GM23338 (cell line): Measurements from ENCODE around the gene PLCH2. TPM values are rescaled to one million over a fixed set of nuclear protein-coding genes. Genes with fewer than 3 reads are reported as not detected.

Experiments used
- ATAC-seq: fragments of 200-7000 bp; cut with Tn5 transposase; 3 replicates; pipeline ENCODE4 v1.9.1; 2020
- DNase-seq: peaks from one replicate; pipeline ENCODE4 v3.0.0-alpha.2; 2015; ENCODE audit warnings: low spot score
- H2AFZ ChIP-seq: fragments of 200-600 bp; sonication (generic); 2 replicates; pipeline ENCODE4 v1.8.0; 2016; ENCODE audit warnings: antibody characterized with exemption, mild to moderate bottlenecking, moderate library complexity
- H3F3A ChIP-seq: fragments of 200-600 bp; sonication (generic); replicated peaks from 2 replicates; pipeline ENCODE4 v1.8.0; 2017; ENCODE audit warnings: antibody characterized with exemption, mixed run types, low read depth
- H3K27ac ChIP-seq: fragments of 200-600 bp; sonication (generic); 2 replicates; pipeline ENCODE4 v1.6.1; 2016; ENCODE audit warnings: low read depth
- H3K27me3 ChIP-seq: fragments of 200-600 bp; sonication (generic); 2 replicates; pipeline ENCODE4 v1.8.0; 2016; ENCODE audit warnings: mild to moderate bottlenecking, mixed run types, moderate library complexity; ENCODE audit not compliant: insufficient read depth
- H3K36me3 ChIP-seq: fragments of 200-600 bp; sonication (generic); 2 replicates; pipeline ENCODE4 v1.8.0; 2016; ENCODE audit warnings: mild to moderate bottlenecking; ENCODE audit not compliant: insufficient read depth
- H3K4me1 ChIP-seq: fragments of 200-600 bp; sonication (generic); 2 replicates; pipeline ENCODE4 v1.8.0; 2016; ENCODE audit warnings: mild to moderate bottlenecking, moderate library complexity; ENCODE audit not compliant: insufficient read depth
- H3K4me2 ChIP-seq: fragments of 200-600 bp; sonication (generic); 2 replicates; pipeline ENCODE4 v1.7.1; 2017; ENCODE audit warnings: mixed run types
- H3K4me3 ChIP-seq: fragments of 200-600 bp; sonication (generic); 2 replicates; pipeline ENCODE4 v1.6.1; 2016; ENCODE audit warnings: mixed run types
- H3K79me2 ChIP-seq: fragments of 200-600 bp; sonication (generic); replicated peaks from 2 replicates; pipeline ENCODE4 v1.8.0; 2017; ENCODE audit warnings: mild to moderate bottlenecking; ENCODE audit not compliant: insufficient read depth
- H3K9me2 ChIP-seq: fragments of 200-600 bp; sonication (generic); 2 replicates; pipeline ENCODE4 v1.8.0; 2017; ENCODE audit not compliant: insufficient read depth
- H4K20me1 ChIP-seq: fragments of 200-600 bp; sonication (generic); replicated peaks from 2 replicates; pipeline ENCODE4 v1.8.0; 2017; ENCODE audit warnings: mild to moderate bottlenecking; ENCODE audit not compliant: insufficient read depth
- H3K27ac Mint-ChIP-seq: 2 replicates; pipeline ENCODE4 v1.8.0; 2020; ENCODE audit warnings: inconsistent platforms, mild to moderate bottlenecking, moderate library complexity, mixed read lengths
- H3K27me3 Mint-ChIP-seq: 3 replicates; pipeline ENCODE4 v1.8.0; 2022; ENCODE audit warnings: low read depth, mild to moderate bottlenecking, moderate library complexity, mixed read lengths, inconsistent platforms; ENCODE audit not compliant: insufficient read depth, poor library complexity
- H3K36me3 Mint-ChIP-seq: 3 replicates; pipeline ENCODE4 v1.8.0; 2021; ENCODE audit warnings: low read depth, mild to moderate bottlenecking, inconsistent platforms, moderate library complexity, mixed read lengths
- H3K4me1 Mint-ChIP-seq: 3 replicates; pipeline ENCODE4 v1.8.0; 2020; ENCODE audit warnings: mild to moderate bottlenecking, inconsistent platforms, mixed read lengths
- H3K4me3 Mint-ChIP-seq: 3 replicates; pipeline ENCODE4 v1.8.0; 2021; ENCODE audit warnings: moderate library complexity, mild to moderate bottlenecking, inconsistent platforms, mixed read lengths
- H3K9me3 Mint-ChIP-seq: 3 replicates; pipeline ENCODE4 v1.8.0; 2020; ENCODE audit warnings: moderate library complexity, mild to moderate bottlenecking, inconsistent platforms, mixed read lengths
- CREB1 ChIP-seq: fragments of 250-450 bp; sonication (Bioruptor Pico); IDR thresholded peaks from 2 replicates; pipeline ENCODE4 v1.5.0; 2020; ENCODE audit warnings: low read depth, mild to moderate bottlenecking, moderate library complexity
- ETS1 ChIP-seq: IDR thresholded peaks from 2 replicates; pipeline ENCODE4 v1.6.1; 2016; ENCODE audit warnings: antibody characterized with exemption
- EZH2 ChIP-seq: fragments of 200-600 bp; sonication (generic); IDR thresholded peaks from one replicate; pipeline ENCODE4 v1.8.0; 2017; ENCODE audit warnings: antibody characterized with exemption, mild to moderate bottlenecking, low read depth; ENCODE audit not compliant: unreplicated experiment
- EZH2phosphoT487 ChIP-seq: fragments of 200-600 bp; sonication (generic); IDR thresholded peaks from one replicate; pipeline ENCODE4 v1.8.1; 2018; ENCODE audit warnings: antibody characterized with exemption; ENCODE audit not compliant: unreplicated experiment
- JUNB ChIP-seq: IDR thresholded peaks from one replicate; pipeline ENCODE4 v1.6.1; 2016; ENCODE audit warnings: antibody characterized with exemption; ENCODE audit not compliant: unreplicated experiment
- NANOG ChIP-seq: IDR thresholded peaks from 2 replicates; pipeline ENCODE4 v1.6.1; 2016; ENCODE audit warnings: antibody characterized with exemption, borderline replicate concordance
- POLR2AphosphoS5 ChIP-seq: IDR thresholded peaks from 2 replicates; pipeline ENCODE4 v1.6.1; 2016; ENCODE audit warnings: antibody characterized with exemption, low read depth
- STAT1 ChIP-seq: IDR thresholded peaks from one replicate; pipeline ENCODE4 v1.6.1; 2016; ENCODE audit warnings: antibody characterized with exemption; ENCODE audit not compliant: unreplicated experiment
- ZNF114 ChIP-seq: fragments of 250-450 bp; sonication (Bioruptor Pico); IDR thresholded peaks from 2 replicates; pipeline ENCODE4 v1.5.0; 2020; ENCODE audit warnings: mild to moderate bottlenecking, moderate library complexity
- ZNF331 ChIP-seq: fragments of 250-450 bp; sonication (Bioruptor Pico); IDR thresholded peaks from 2 replicates; pipeline ENCODE4 v1.5.0; 2020; ENCODE audit warnings: low read depth, mild to moderate bottlenecking, moderate library complexity
- ZNF462 ChIP-seq: fragments of 250-450 bp; sonication (Bioruptor Pico); IDR thresholded peaks from 2 replicates; pipeline ENCODE4 v1.5.0; 2020; ENCODE audit warnings: mild to moderate bottlenecking, moderate library complexity
- polyA plus RNA-seq: library from polyadenylated mRNA; unstranded; fragments of >200 nt; fragmentation: Nextera tagmentation; extraction: Ambion mirVana; gene quantifications from 2 replicates; pipeline ENCODE4 v1.2.1, GENCODE V29; 2016
- total RNA-seq: library from RNA; depleted of rRNA; stranded (reverse); fragments of >200 nt; shearing (Covaris generic); gene quantifications from 2 replicates; pipeline ENCODE4 v1.2.3, GENCODE V29; 2014
- TF ChIP-seq, protein P1 (sequence below): IDR thresholded peaks from one replicate; pipeline ENCODE4 v1.6.1; 2018; ENCODE audit warnings: antibody characterized with exemption; ENCODE audit not compliant: unreplicated experiment

Gene PLCH2
- total and polyA plus RNA-seq, 2 experiments from 2014 or later: 0.31 TPM; not detected in 1

DNA sequence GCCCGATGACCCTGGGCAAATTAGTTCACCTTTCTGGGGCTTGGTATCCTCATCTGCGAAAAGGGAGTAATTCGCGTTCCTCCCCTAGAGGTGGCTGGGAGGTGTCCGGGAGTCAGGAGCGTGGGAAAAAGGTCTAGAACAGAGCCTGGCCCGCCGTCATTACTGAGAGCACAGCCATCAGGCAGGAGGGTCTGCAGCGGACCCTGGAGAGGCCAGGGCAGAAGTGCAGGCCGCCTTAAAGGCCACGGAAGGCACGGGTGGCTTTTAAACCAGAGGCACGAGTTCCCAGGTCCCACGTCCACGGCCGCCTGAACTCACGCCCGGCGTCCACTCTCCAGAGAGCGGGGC is 49.5 kb downstream of the PLCH2 start (continued):
- TF ChIP-seq ZNF462 (no peak), EZH2 (no peak), NANOG (no peak), STAT1 (no peak)

GRCh38 chr1:2525920-2526823 is 50.1 kb downstream of the PLCH2 start, which contains the start of gene PANK4:
Gene PANK4 (minus strand): TSS chr1:2526596. CDS start chr1:2526587, 9 bp downstream.
- no peaks in the 10 kb centered on the region for H3F3A ChIP-seq
- H3K27me3 ChIP-seq: peaks cover 44% of the 10 kb centered on the region
- H3K9me3 Mint-ChIP-seq: no peaks in the 10 kb centered on the region
- 0 out of 2 replicates have a peak within 1 kb of the TSS, but pooled peaks have one; percentile 28 for H2AFZ ChIP-seq
- peak within 1 kb of the TSS; percentile 95 for H3K27ac Mint-ChIP-seq
- peaks cover 46% of the 10 kb centered on the region for H3K79me2 ChIP-seq
- H3K9me2 ChIP-seq: no peaks in the 10 kb centered on the region
- peaks cover 43% of the 10 kb centered on the region for H3K27me3 Mint-ChIP-seq
- peaks cover 35% of the 10 kb centered on the region for H3K4me1 Mint-ChIP-seq
- peak within 1 kb of the TSS; percentile 91 for H3K4me3 Mint-ChIP-seq
- peaks cover 19% of the 10 kb centered on the region for H3K4me1 ChIP-seq
- H3K4me2 ChIP-seq: peak within 1 kb of the TSS; percentile 93
- peaks cover 30% of the 10 kb centered on the region for H4K20me1 ChIP-seq
- H3K36me3 Mint-ChIP-seq: peaks cover 6% of the 10 kb centered on the region
- peak; percentile 97 for DNase-seq
- 0 out of 2 replicates have a peak, but pooled peaks cover under 1% of the 10 kb centered on the region for H3K36me3 ChIP-seq
- H3K4me3 ChIP-seq: peak within 1 kb of the TSS; percentile 92
- no peak within 1 kb of the TSS for H3K27ac ChIP-seq
- peak; percentile 69 for ATAC-seq
- TF ChIP-seq EZH2phosphoT487 (no peak), POLR2AphosphoS5 (peak; percentile 70; the same call in 1 of the 2 replicates), STAT1 (no peak), CREB1 (CRISPR knock-in tag) (peak; percentile 74), ETS1 (peak; percentile 99), ZNF331 (CRISPR knock-in tag) (no peak), JUNB (no peak), EZH2 (no peak), NANOG (no peak), ZNF114 (CRISPR knock-in tag) (peak; percentile 75; the same call in 1 of the 2 replicates)
- TF ChIP-seq, protein P1, sequence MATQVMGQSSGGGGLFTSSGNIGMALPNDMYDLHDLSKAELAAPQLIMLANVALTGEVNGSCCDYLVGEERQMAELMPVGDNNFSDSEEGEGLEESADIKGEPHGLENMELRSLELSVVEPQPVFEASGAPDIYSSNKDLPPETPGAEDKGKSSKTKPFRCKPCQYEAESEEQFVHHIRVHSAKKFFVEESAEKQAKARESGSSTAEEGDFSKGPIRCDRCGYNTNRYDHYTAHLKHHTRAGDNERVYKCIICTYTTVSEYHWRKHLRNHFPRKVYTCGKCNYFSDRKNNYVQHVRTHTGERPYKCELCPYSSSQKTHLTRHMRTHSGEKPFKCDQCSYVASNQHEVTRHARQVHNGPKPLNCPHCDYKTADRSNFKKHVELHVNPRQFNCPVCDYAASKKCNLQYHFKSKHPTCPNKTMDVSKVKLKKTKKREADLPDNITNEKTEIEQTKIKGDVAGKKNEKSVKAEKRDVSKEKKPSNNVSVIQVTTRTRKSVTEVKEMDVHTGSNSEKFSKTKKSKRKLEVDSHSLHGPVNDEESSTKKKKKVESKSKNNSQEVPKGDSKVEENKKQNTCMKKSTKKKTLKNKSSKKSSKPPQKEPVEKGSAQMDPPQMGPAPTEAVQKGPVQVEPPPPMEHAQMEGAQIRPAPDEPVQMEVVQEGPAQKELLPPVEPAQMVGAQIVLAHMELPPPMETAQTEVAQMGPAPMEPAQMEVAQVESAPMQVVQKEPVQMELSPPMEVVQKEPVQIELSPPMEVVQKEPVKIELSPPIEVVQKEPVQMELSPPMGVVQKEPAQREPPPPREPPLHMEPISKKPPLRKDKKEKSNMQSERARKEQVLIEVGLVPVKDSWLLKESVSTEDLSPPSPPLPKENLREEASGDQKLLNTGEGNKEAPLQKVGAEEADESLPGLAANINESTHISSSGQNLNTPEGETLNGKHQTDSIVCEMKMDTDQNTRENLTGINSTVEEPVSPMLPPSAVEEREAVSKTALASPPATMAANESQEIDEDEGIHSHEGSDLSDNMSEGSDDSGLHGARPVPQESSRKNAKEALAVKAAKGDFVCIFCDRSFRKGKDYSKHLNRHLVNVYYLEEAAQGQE: no peak
